Heart left ventricle (tissue), 16 donors: Measurements from ENCODE around the gene ARL15. TPM values are rescaled to one million over a fixed set of nuclear protein-coding genes. Genes with fewer than 3 reads are reported as not detected.

Experiments used
- ATAC-seq, 4 donors: fragments of 200-7000 bp; cut with Tn5 transposase; one replicate each; pipeline ENCODE4 v1.9.1; 2020 to 2022; ENCODE audit warnings: moderate library complexity in 4 of 4, mild to moderate bottlenecking in 3 of 4, moderate number of reproducible peaks in 1 of 4
- DNase-seq, 5 donors: peaks; one replicate each; pipeline ENCODE4 v3.0.0-alpha.2; 2020
- H3K27ac ChIP-seq, 12 donors: fragments of 200-600 bp; sonication (generic) in 4 of 12; one replicate each; pipeline versions ENCODE4 v1.5.0 to v1.8.0; 2016 to 2022; ENCODE audit warnings: mild to moderate bottlenecking in 2 of 12
- H3K27me3 ChIP-seq, 9 donors: fragments of 200-600 bp; sonication (generic) in 2 of 9; one replicate each; pipeline versions ENCODE4 v1.5.1 to v1.8.0; 2016 to 2022; ENCODE audit warnings: mild to moderate bottlenecking in 3 of 9
- H3K36me3 ChIP-seq, 9 donors: fragments of 200-600 bp; sonication (generic) in 2 of 9; one replicate each; pipeline versions ENCODE4 v1.5.0 to v1.8.0; 2018 to 2022; ENCODE audit warnings: mild to moderate bottlenecking in 2 of 9
- H3K4me1 ChIP-seq, 12 donors: fragments of 200-600 bp; sonication (generic) in 4 of 12; one replicate each; pipeline versions ENCODE4 v1.5.0 to v1.8.0; 2016 to 2022; ENCODE audit warnings: mild to moderate bottlenecking in 3 of 12
- H3K4me3 ChIP-seq, 12 donors: fragments of 200-600 bp; sonication (generic) in 4 of 12; one replicate each; pipeline versions ENCODE4 v1.5.0 to v1.8.0; 2017 to 2022; ENCODE audit warnings: mild to moderate bottlenecking in 9 of 12, moderate library complexity in 4 of 12
- H3K9me3 ChIP-seq, 12 donors: fragments of 200-600 bp; sonication (generic) in 4 of 12; one replicate each; pipeline versions ENCODE4 v1.5.0 to v1.8.0; 2016 to 2022; ENCODE audit warnings: mild to moderate bottlenecking in 1 of 12
- CTCF ChIP-seq, 12 donors: fragments of 200-600 bp; sonication (generic) in 4 of 12; IDR thresholded peaks; one replicate each; pipeline versions ENCODE4 v1.5.0 to v1.8.0; 2018 to 2022; ENCODE audit warnings: antibody characterized with exemption in 12 of 12, mild to moderate bottlenecking in 5 of 12
- POLR2A ChIP-seq, 2 donors: fragments of 450-650 bp; IDR thresholded peaks; one replicate each; pipeline ENCODE4 v1.6.1; 2017; ENCODE audit warnings: antibody characterized with exemption in 2 of 2, mild to moderate bottlenecking in 2 of 2, moderate library complexity in 2 of 2
- WGBS, 4 donors: extraction: QIAGEN DNeasy Blood & Tissue Kit in 2 of 4; methylation state at CpG; one replicate each; pipeline versions ENCODE4 v1.1.5 to v1.1.7; 2013 to 2018; 5-methylcytosine and 5-hydroxymethylcytosine counted together
- intact Hi-C, 10 donors: fragments of 100-400 bp; cut with DNase I; formaldehyde crosslinking; loops; one replicate each; pipeline versions ENCODE4 v1.11.1 to v1.14.2; 2022
- polyA plus RNA-seq, 2 donors: library from polyadenylated mRNA; stranded (reverse); fragments of 200-250 nt; gene quantifications; one replicate each; pipeline ENCODE4 v1.2.3, GENCODE V29; 2013
- total RNA-seq, 9 donors: library from RNA; depleted of rRNA in 2 of 9; stranded (reverse); fragments of >200 nt in 2 of 9; fragmentation: NEBNext Ultra II Directional in 3 of 9; extraction: Animal tissue kit (Norgen Biotek cat#: 25700) in 3 of 9; gene quantifications; one replicate each; pipeline versions ENCODE4 v1.1.0 to v1.2.4, GENCODE V29; 2016 to 2023
- donor health status: ischemic (EF 13 %, LVEDD 7.1; RV severe dilation, severe dysfunction).
- donor health status: healthy with polysubstance abuse.
- donor health status: DM: no; HTN: yes; CAD: no.
- donor health status: DM: no; HTN: no; CAD: no.
- donor health status: ischemic (EF 25% LVEDD 6.9; RV normal size, moderate dysfunction).
- donor health status: ischemic (EF 25% LVEDD 5.7; RV mildly dilated, moderate dysfunction).
- donor health status: healthy.
- donor health status: DM: yes; HTN: yes; CAD: no.
- donor health status: ischemic (EF 35%, LVEDD 5.7; RV mildly dilated, moderate dysfunction).
- donor health status: nonischemic (EF 11% LVEDD 7.7; RV severe dilation, severe dysfunction).
- donor health status: DM: yes; HTN: yes; CAD: no.
- donor health status: PGD.
- donor health status: ischemic (EF 29% LVEDD 5.4; RV normal size, mild dysfunction).
- donor health status: nonischemic (EF 23%, LVEDD 6.1; RV moderate dilation, normal function).

ARL15 gene
- total and polyA plus RNA-seq, 11 donors, result 7.1 to 35.0 (median 23.2) TPM

- H3K4me3 ChIP-seq, result no peak overlapping the region
- no peak for ATAC-seq
- no peak for DNase-seq
- no peaks in the 10 kb centered on the region for H3K9me3 ChIP-seq
- no peak overlapping the region for H3K27ac ChIP-seq
- H3K4me1 ChIP-seq, result peaks cover 0 to 16% (median 0%) of the 10 kb centered on the region in 12 donors
- TF ChIP-seq POLR2A (IDR thresholded peaks at IDR 0.05), result no peak
- TF ChIP-seq CTCF (IDR thresholded peaks at IDR 0.05), result no peak
- intact Hi-C loops, result loop anchor here in 1 of 10 donors (10.0 kb wide), 1 partner anchor 121 kb away; no protein-coding TSS in a partner anchor
- no peaks in the 10 kb centered on the region for H3K27me3 ChIP-seq
- 80 to 87% (median 86%) methylated on average over 2 of the region's 2 CpGs for WGBS, 4 donors
- H3K36me3 ChIP-seq, result no peaks in the 10 kb centered on the region
Measured at GRCh38 chr5:54093861-54094260, 216.5 kb downstream of the ARL15 start.

GRCh38 chr5:54093081-54093492 is 217.3 kb downstream of the ARL15 start:
- Histone ChIP-seq H3K4me1 (peaks cover 0 to 16% (median 0%) of the 10 kb centered on the region in 12 donors), H3K9me3 (no peaks in the 10 kb centered on the region), H3K4me3 (no peak overlapping the region), H3K27ac (no peak overlapping the region), H3K36me3 (no peaks in the 10 kb centered on the region), H3K27me3 (no peaks in the 10 kb centered on the region)
- intact Hi-C loops, result loop anchor here in 1 of 10 donors (10.0 kb wide), 1 partner anchor 122 kb away; no protein-coding TSS in a partner anchor
- 50 to 81% (median 65%) methylated on average over 1 of the region's 1 CpG for WGBS, 4 donors
- no peak for TF ChIP-seq CTCF (IDR thresholded peaks at IDR 0.05)
- no peak for TF ChIP-seq POLR2A (IDR thresholded peaks at IDR 0.05)
- DNase-seq (peak in 2 of 5 donors; percentile 7 to 24), ATAC-seq (peak in 3 of 4 donors; percentile 26 to 63 (median 56))

DNA sequence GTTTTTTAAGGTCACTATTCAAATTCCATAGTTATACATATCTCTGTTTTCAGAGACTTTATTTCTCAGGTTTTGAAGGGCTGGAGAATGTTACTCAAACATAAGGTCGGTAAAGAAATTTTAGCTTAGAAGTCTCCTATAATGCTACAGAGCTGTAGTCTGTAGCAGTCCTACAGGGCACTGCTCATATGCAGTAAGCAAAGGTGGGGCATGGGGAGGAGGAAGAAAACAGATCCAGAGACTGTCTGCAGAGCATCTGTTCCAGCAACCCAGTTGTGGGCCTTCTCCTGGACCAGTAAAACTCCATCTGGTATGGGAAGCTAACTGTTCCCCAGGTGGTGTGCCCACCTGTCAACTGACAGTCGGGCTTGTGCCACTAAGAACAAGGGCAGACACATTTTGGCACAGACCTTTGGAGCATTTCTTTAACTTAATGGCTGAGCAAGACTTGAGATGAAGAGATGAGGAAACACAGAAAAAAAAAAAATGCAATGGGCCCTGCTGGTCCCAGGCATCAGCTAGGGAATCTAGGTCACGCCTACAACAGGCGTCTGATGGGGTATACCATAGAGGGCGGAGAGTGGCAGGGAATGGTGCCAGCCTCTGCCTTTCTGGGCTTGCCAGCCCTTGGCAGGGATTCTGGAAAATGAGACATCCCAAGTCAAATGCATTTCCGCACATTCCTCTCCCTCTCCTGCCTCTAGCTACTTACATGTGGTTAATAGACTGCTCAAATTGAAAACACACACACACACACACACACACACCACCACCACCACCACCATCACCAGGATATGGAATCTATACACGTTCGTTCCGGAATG is 218.9 kb downstream of the ARL15 start:
- H3K27ac ChIP-seq, result peak overlapping the region in 2 of 12 donors; percentile 7 to 11
- H3K4me3 ChIP-seq, result no peak overlapping the region
- ATAC-seq (peak; percentile 69 to 92 (median 88)), DNase-seq (peak in 4 of 5 donors; percentile 37 to 70 (median 60))
- WGBS, 4 donors, result 59 to 72% (median 66%) methylated on average over 9 of the region's 9 CpGs
- TF ChIP-seq CTCF (IDR thresholded peaks at IDR 0.05), result no peak
- TF ChIP-seq POLR2A (IDR thresholded peaks at IDR 0.05), result no peak
- H3K27me3 ChIP-seq, result no peaks in the 10 kb centered on the region
- no peaks in the 10 kb centered on the region for H3K36me3 ChIP-seq
- peaks cover 0 to 16% (median 0%) of the 10 kb centered on the region in 12 donors for H3K4me1 ChIP-seq
- intact Hi-C loops, result loop anchor here in 1 of 10 donors (10.0 kb wide), 1 partner anchor 123 kb away; no protein-coding TSS in a partner anchor
- H3K9me3 ChIP-seq, result no peaks in the 10 kb centered on the region

GRCh38 chr5:54090495-54091120 is 219.8 kb downstream of the ARL15 start:
- intact Hi-C loops, result loop anchor here in 1 of 10 donors (10.0 kb wide), 1 partner anchor 124 kb away; no protein-coding TSS in a partner anchor
- Histone ChIP-seq H3K36me3 (no peaks in the 10 kb centered on the region), H3K4me1 (peaks cover 0 to 16% (median 0%) of the 10 kb centered on the region in 12 donors), H3K27me3 (no peaks in the 10 kb centered on the region), H3K4me3 (no peak overlapping the region), H3K9me3 (no peaks in the 10 kb centered on the region), H3K27ac (peak overlapping the region in 1 of 12 donors; percentile 7)
- TF ChIP-seq POLR2A (IDR thresholded peaks at IDR 0.05) (no peak), CTCF (IDR thresholded peaks at IDR 0.05) (peak in 6 of 12 donors; percentile 12 to 30 (median 26))
- ATAC-seq (peak in 2 of 4 donors; percentile 55 to 67), DNase-seq (no peak)
- 59 to 89% (median 73%) methylated on average over 1 of the region's 1 CpG for whole genome bisulfite sequencing, 4 donors
